Suppressor macrophage (primary cell): ENCODE data around the gene OLFM1.
"Not testable (repeated sequence)": the region's sequence is repeated elsewhere in the genome, so short reads cannot be mapped to it uniquely, and the experiment has no call there.

ENCODE experiments used
- DNase-seq, 4 experiments: peaks; one replicate each; pipeline ENCODE4 v3.0.0-alpha.2; 2020 to 2022

OLFM1 gene

GRCh38 chr9:135135171-135135928, 47.9 kb downstream of the OLFM1 start:
- peak in 3 of 4 experiments; percentile 16 to 29 (median 19) for DNase-seq

DNA sequence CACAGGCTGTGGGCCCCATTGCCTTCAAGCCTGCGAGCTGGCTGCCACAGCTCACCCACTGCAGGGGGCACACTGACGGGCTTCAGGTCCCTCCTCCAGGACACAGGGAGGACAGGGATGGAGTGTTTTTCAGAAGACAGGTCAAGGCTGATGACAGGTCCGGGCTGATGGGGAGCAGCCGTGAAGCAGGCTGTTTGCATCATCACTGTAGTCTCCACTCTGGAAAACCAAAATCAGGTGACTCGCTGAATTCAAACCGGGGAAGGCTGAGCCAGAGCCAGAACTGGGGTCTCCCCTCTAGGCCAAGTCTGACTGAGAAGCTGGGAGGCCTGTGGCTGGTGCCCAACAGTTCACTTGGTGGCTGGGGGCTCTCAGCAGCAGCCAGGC, 48.5 kb downstream of the OLFM1 start:
- no peak for DNase-seq

DNA sequence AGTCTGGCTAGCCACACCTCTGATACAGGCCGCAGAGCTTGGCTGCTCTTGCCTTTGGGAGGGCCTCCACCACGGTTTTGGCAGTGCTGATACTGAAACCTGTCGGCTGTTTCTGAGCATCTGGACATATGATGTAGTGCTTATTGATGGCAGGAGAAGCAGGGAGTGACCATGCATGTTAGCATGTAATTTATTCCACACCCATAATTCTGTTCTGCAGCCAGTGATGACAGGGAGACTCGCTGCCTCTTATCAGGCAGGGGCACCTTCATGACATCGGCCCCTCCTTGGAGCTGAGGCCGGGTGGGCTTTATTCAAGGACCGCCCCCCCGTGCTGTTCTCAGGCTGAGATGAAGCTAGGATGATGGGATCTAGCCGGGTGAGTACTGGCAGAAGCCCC, 49.0 kb downstream of the OLFM1 start:
- DNase-seq: no peak

DNA sequence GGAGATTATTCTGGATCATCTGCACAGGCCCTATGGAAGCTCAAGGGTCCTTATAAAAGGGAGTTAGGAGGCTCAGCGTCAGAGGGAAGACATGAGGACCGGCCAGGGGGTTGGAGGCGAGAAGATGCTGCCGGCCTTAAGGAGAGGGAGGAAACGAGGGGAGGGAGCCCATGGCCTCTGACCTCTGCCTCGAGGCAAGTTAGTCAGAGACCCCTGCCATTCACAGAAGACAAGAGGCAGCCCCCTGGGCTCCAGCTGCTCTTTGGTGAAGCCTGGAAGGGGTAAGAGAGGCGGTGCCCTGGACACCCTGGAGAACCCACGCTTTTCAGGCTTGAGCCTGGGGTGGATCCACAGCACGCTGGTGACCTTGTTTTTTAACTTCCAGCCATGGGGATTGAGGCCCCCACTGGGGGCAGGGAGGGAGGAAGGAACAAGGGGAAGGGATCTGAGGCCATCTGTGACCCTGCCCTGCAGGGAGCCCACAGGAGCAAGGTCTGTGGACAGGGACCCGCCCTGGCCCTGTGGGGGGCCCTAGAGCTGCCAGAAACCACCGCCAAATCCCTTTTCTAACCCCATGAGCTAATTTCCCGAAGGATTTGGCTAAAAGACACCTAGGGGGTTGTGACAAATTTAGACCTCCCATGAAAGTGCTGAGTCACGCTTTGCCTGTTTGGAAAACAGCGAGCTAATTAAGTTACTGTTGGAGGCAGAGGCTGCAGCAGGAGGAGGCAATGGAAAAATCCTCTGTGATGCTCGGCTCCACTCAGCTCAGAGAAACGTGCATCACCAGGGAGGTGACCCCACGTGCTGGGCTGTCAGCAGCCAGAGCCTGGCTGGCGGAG, 49.7 kb downstream of the OLFM1 start:
- no peak for DNase-seq

DNA sequence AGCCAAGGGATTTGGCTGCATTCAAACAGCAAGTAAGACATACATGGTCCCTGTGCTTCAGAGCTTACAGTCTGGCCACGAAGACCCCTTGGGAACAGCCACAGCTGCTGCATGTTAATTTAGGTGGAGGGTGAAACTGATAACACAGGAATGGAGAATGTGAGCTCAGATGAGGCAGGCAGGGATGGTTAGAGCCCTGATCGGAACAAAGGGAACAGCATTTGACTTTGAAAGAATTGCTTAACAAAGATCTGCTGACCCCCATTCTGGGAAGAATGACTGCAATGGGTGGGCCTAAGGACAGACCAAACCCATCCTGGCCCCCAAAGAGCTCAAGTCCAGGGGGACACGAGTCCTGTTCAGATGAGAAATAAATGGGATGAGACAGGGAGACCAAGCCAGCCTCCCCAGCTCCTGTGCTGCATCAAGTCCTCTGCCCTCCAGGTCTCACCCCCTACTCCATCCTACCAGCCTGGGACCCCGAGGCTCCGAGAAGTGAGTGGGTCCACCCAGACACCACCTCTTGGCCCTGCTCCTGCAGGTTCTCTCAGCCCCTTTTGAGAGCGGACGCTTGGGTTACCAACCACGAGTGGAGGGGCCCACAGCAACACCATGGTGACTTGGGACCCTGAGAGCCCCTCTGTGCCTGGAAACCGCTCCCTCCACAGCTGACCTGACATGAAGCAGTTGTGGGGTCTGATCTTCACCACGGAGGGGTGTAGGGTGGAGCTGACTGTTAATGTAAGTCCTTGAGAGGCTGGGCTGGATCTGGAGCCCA, 50.8 kb downstream of the OLFM1 start:
- no peak for DNase-seq

DNA sequence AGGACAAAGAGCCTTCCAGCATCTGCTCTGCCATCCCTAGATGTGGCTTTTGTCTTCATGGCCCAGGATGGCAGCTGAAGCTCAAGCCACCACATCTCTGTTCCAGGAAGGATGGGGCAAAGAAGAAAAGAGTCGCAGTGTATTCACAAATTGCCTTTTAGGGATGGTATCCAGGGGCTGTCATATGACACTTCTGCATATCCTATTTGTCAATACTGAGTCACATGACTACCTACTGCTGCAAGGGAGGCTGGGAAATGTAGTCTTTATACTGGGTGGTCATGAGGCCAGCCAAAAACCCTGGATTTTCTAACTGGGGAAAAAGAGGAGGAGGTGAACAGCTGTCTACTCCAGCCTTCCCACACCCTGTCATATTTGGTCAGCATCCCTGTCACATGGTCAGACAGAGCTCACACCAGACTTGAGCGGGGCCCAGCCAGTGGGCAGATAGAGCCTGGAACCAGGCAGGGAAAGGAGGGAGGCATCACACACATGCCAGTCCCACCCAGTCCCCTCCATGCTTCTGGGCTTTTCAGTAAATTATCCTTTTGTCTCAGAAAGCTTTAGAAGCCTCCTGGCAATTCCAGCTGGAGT, 52.0 kb downstream of the OLFM1 start:
- peak in 1 of 4 experiments; percentile 6 for DNase-seq

GRCh38 chr9:135141183-135141774, 53.8 kb downstream of the OLFM1 start:
- no peak for DNase-seq

- DNase-seq: no peak
Measured at GRCh38 chr9:135144581-135145170, 57.2 kb downstream of the OLFM1 start.

DNA sequence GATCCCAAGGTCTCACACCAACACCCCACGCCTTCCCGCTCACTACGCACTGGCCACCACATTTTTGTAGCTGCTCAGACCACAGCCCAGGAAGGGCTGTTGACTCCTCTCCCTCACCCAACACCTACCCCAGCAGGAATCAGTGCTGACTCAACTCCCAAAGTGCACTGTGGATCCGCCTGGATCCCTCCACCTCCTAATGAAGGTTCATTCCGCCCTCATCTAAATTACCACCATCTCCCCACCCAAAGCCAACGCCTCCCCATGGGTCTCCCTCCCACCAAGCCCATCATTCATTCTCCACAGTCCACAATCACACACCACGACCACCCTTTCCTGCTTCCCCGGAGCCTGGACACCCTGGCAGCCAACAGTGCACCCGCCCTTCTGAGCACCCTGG, 57.8 kb downstream of the OLFM1 start:
- DNase-seq: no peak

GRCh38 chr9:135146241-135146640, 58.8 kb downstream of the OLFM1 start:
- no peak for DNase-seq

DNA sequence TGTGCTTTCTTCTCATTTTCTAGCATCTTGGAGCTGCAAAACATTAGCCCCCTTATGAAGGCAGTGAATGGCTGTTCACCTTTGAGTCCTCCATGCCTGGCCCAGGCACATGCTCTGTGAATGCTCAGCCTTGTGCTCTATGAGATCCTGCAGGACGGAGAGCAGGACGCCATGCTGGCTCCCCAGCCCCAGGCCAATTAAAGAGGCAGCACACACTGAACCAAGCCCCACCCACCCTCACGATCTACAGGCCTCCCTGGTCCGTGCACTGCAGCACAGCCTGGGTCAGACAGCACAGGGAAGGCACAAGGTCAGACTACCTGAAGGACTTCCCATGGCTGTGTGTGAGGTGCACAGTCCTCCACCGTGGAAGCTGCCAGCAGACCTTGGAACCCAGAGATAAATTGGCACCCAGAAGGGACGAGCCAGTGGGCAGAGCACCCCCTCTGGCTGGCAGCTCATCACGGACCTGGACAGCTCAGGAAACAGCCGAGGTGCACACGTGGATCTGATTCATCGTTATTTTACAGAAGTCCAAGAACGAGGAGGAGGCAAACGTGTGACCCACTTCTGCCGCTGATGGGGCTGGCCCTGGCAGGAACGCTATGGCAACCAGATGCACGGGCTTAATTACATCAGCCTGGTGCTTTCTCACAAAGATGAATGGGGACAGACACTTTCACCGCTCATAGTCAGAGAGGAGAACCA, 59.5 kb downstream of the OLFM1 start:
- no peak for DNase-seq

GRCh38 chr9:135147474-135147805, 60.0 kb downstream of the OLFM1 start:
- DNase-seq: no peak

DNA sequence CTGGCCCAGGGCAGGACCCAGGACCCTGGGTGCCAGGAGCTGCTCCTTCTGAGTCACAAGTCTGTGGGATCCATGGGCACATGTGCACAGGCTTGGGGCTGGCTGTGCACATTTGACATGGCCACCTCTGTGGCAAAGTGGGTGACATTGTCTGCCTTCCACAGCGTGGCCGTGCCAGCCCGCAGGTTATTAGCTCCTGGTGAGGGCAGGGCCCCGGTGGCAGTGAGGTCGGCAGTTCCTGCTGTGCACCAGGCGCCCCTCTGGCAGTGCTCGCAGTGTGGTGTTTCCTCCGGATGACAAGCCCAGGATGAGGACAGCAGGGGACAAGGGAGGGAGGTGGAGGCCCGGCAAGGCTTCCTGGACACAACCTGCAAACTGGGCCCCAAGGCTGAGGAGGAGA, 60.5 kb downstream of the OLFM1 start:
- no peak for DNase-seq

- DNase-seq: no peak
Measured at GRCh38 chr9:135148386-135148785, 60.9 kb downstream of the OLFM1 start.

DNA sequence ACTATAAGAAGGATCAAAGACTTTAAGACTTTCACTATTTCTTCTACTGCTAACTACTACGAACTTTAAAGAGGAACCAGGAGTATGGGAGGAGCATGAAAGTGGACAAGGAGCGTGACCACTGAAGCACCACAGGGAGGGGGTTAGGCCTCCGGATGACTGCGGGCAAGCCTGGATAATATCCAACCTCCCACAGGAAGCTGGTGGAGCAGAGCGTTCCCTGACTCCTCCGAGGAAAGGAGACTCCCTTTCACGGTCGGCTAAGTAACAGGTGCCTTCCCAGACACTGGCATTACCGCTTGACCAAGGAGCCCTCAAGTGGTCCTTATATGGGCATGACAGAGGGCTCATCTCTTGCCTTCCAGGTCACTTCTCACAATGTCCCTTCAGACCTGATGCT, 62.4 kb downstream of the OLFM1 start:
- not testable (repeated sequence) for DNase-seq

GRCh38 chr9:135150981-135151380, 63.5 kb downstream of the OLFM1 start:
- DNase-seq: no peak

- no peak for DNase-seq
Measured at GRCh38 chr9:135151757-135152613, 64.5 kb downstream of the OLFM1 start.

DNA sequence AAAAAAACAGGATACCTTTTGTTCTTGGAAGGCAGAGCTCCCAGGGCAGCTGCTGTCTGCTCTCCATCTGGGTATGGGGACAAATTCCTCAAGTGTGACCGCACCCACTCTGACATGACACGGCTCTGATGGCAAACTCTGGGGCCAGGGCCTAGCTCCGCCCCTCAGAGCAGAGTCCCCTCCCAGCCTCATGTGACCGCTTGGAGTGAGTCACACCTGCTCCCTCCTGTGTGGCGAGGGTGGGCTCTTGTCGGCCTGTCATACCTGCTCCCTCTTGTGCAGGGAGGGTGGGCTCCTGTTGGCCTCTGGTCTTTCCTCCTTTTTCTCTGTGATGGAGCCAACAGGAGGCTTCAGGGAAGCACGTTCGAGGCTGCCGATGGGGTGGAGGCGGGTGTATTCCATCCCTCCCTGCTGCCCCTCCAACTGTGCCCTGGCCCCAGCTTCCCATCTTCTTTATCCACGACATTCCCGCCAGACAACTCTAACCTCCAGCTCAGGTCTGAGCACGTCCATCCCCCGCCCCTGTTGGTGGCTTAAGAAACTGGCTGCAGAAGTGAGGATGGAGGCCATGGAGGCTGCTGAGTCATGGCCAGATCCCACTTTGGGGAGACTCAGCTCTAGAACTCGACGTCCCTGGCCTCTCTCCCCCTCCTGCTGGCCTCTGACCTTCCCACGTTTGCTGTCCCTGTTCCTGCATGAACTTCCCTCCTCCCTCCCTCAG, 65.3 kb downstream of the OLFM1 start:
- no peak for DNase-seq

- DNase-seq: no peak
Measured at GRCh38 chr9:135154050-135154615, 66.7 kb downstream of the OLFM1 start.
